Testis (tissue), 2 donors: ENCODE results near the gene NPFF.

Source experiments
- POLR2A ChIP-seq: fragments of 450-650 bp; IDR thresholded peaks from one replicate; pipeline ENCODE4 v1.6.1; 2017; ENCODE audit warnings: antibody characterized with exemption, mild to moderate bottlenecking, moderate library complexity
- TF ChIP-seq, protein P1 (sequence below), 3 experiments: fragments of 450-650 bp in 2 of 3; fragments of 200-600 bp in 1 of 3; sonication (generic) in 1 of 3; IDR thresholded peaks; one replicate each; pipeline ENCODE4 v1.5.1; 2016 to 2019; ENCODE audit warnings: antibody characterized with exemption in 3 of 3, mild to moderate bottlenecking in 2 of 3, moderate library complexity in 1 of 3

DNA sequence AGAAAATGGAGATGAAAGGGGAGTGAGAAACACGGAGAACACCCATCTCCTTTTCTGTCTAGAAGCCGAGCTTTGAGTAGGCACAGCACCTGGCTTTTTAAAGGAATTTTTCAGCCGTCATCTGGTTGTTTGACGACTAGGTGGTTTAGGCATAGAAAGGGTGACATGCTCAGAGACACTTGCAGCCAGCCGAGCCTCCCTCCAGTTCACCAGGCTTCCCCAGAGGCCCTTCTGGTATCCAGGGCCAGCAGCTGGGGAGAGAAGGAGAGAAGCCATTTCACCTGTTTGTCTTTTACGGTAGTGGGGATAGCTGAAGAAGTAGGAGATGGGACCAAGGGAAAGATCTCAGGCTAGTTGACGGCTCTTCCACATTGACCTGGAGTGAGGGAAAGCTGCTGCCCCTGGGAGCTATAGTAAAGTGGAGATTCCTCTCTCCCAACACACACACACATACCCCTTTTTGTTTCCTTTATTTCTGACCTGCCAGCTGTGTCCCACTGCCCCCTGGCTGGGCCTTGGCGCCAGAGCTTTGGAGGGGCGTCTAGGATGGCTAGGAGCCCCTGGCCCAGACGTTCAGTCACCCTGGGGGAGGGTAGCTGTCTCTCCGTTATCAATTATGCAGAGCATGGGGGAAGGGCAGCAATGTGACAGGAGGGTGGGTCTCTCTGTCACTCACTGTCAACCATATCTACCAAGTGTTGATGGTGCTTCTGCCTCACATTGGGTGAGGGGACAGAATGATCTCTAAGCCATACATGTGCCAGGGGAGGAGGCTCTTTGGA is 13.5 kb downstream of the NPFF start:
- TF ChIP-seq, protein P1, sequence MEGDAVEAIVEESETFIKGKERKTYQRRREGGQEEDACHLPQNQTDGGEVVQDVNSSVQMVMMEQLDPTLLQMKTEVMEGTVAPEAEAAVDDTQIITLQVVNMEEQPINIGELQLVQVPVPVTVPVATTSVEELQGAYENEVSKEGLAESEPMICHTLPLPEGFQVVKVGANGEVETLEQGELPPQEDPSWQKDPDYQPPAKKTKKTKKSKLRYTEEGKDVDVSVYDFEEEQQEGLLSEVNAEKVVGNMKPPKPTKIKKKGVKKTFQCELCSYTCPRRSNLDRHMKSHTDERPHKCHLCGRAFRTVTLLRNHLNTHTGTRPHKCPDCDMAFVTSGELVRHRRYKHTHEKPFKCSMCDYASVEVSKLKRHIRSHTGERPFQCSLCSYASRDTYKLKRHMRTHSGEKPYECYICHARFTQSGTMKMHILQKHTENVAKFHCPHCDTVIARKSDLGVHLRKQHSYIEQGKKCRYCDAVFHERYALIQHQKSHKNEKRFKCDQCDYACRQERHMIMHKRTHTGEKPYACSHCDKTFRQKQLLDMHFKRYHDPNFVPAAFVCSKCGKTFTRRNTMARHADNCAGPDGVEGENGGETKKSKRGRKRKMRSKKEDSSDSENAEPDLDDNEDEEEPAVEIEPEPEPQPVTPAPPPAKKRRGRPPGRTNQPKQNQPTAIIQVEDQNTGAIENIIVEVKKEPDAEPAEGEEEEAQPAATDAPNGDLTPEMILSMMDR (IDR thresholded peaks at IDR 0.05), result no peak
- no peak for TF ChIP-seq POLR2A
